SK-N-SH (cell line): ENCODE measurements around the gene KDELR1. TPM values are rescaled to one million over a fixed set of nuclear protein-coding genes. Genes with fewer than 3 reads are reported as not detected.
A peak's percentile ranks its signal among the peaks of the same experiment; 100 is the strongest.

Experiments
- CTCF ChIA-PET: fragments of 300-600, 350-600 bp; formaldehyde crosslinking; extraction: SDS; loops from one replicate; lab custom pipeline; 2021; lab: Yijun Ruan, JAX
- POLR2A ChIA-PET: fragments of 350-600 bp; sonication (Branson Sonifier 250); formaldehyde crosslinking; extraction: SDS; loops from one replicate; lab custom pipeline; 2020; ENCODE audit warnings: antibody characterized with exemption, inconsistent platforms; lab: Yijun Ruan, JAX
- DNase-seq: peaks from one replicate; pipeline ENCODE4 v3.0.0; 2012
- H2AFZ ChIP-seq: fragments of 200-600 bp; sonication (generic); 2 replicates; pipeline ENCODE4 v1.8.1; 2016; ENCODE audit warnings: antibody characterized with exemption, mild to moderate bottlenecking, low read depth
- H3F3A ChIP-seq: fragments of 200-600 bp; sonication (generic); replicated peaks from 2 replicates; pipeline ENCODE3; 2016; ENCODE audit warnings: antibody characterized with exemption, mild to moderate bottlenecking; ENCODE audit not compliant: insufficient read depth
- H3K27ac ChIP-seq, 2 experiments: fragments of 200-500 bp in 1 of 2; fragments of 200-600 bp in 1 of 2; sonication (Bioruptor generic) in 1 of 2; sonication (generic), shearing (Covaris generic) in 1 of 2; 2 replicates each; pipeline versions ENCODE4 v1.5.1 to v1.6.1; 2014 to 2016; ENCODE audit warnings: low read depth in 2 of 2, inconsistent platforms in 1 of 2, low read length in 1 of 2, mild to moderate bottlenecking in 1 of 2, mixed read lengths in 1 of 2
- H3K27me3 ChIP-seq: fragments of 200-600 bp; sonication (generic), shearing (Covaris generic); 2 replicates; pipeline ENCODE4 v1.6.1; 2016; ENCODE audit warnings: mixed run types; ENCODE audit not compliant: insufficient read depth
- H3K36me3 ChIP-seq, 2 experiments: fragments of 200-500 bp in 1 of 2; fragments of 200-600 bp in 1 of 2; sonication (Bioruptor generic) in 1 of 2; sonication (generic) in 1 of 2; replicated peaks in 1 of 2; 2 replicates each; pipeline versions ENCODE3 to v1.5.1; 2014 to 2016; ENCODE audit warnings: low read length in 1 of 2, mild to moderate bottlenecking in 1 of 2; ENCODE audit not compliant: insufficient read depth in 2 of 2, control insufficient read depth in 1 of 2
- H3K4me1 ChIP-seq, 2 experiments: fragments of 200-500 bp in 1 of 2; fragments of 200-600 bp in 1 of 2; sonication (Bioruptor generic) in 1 of 2; sonication (generic), shearing (Covaris generic) in 1 of 2; 2 replicates each; pipeline versions ENCODE4 v1.5.1 to v1.6.1; 2014 to 2016; ENCODE audit warnings: low read depth in 1 of 2, low read length in 1 of 2, mixed run types in 1 of 2; ENCODE audit not compliant: insufficient read depth in 2 of 2, control insufficient read depth in 1 of 2
- H3K4me2 ChIP-seq: fragments of 200-600 bp; sonication (generic), shearing (Covaris generic); 2 replicates; pipeline ENCODE4 v1.6.1; 2017; ENCODE audit warnings: mixed run types
- H3K4me3 ChIP-seq, 2 experiments: fragments of 200-500 bp in 1 of 2; fragments of 200-600 bp in 1 of 2; sonication (Bioruptor generic) in 1 of 2; sonication (generic), shearing (Covaris generic) in 1 of 2; 2 replicates each; pipeline versions ENCODE4 v1.5.1 to v1.8.1; 2014 to 2016; ENCODE audit warnings: low read depth in 2 of 2, inconsistent platforms in 1 of 2, low read length in 1 of 2, mild to moderate bottlenecking in 1 of 2, mixed read lengths in 1 of 2, moderate library complexity in 1 of 2
- H3K79me2 ChIP-seq: fragments of 200-600 bp; sonication (generic); 2 replicates; pipeline ENCODE4 v1.8.1; 2017; ENCODE audit warnings: mild to moderate bottlenecking; ENCODE audit not compliant: insufficient read depth
- H3K9ac ChIP-seq: fragments of 200-600 bp; sonication (generic); 2 replicates; pipeline ENCODE4 v1.6.1; 2017; ENCODE audit warnings: mixed run types
- H3K9me2 ChIP-seq: fragments of 200-600 bp; sonication (generic); 2 replicates; pipeline ENCODE4 v1.6.1; 2017; ENCODE audit warnings: mixed run types
- H3K9me3 ChIP-seq: fragments of 200-600 bp; sonication (generic); 2 replicates; pipeline ENCODE4 v1.6.1; 2017; ENCODE audit warnings: mixed run types, mild to moderate bottlenecking, moderate library complexity
- H4K20me1 ChIP-seq: fragments of 200-600 bp; sonication (generic); 2 replicates; pipeline ENCODE4 v1.6.1; 2017; ENCODE audit warnings: mild to moderate bottlenecking, mixed run types; ENCODE audit not compliant: insufficient read depth
- EP300 ChIP-seq, 2 experiments: IDR thresholded peaks; 2 replicates each; pipeline versions ENCODE4 v1.4.0 to v1.6.1; 2012; ENCODE audit warnings: borderline replicate concordance in 1 of 2, low read depth in 1 of 2, low read length in 1 of 2
- FOXM1 ChIP-seq: IDR thresholded peaks from 2 replicates; pipeline ENCODE4 v1.4.0; 2012; ENCODE audit warnings: low read depth, mild to moderate bottlenecking
- GABPA ChIP-seq: IDR thresholded peaks from 2 replicates; pipeline ENCODE4 v1.4.0; 2012; ENCODE audit warnings: low read depth, mild to moderate bottlenecking
- GATA2 ChIP-seq: sonication (generic); formaldehyde crosslinking; IDR thresholded peaks from 2 replicates; pipeline ENCODE4 v1.5.0; 2020; ENCODE audit warnings: mild to moderate bottlenecking, missing genetic modification reagents
- IRF3 ChIP-seq: fragments of 150-350 bp; IDR thresholded peaks from 2 replicates; pipeline ENCODE4 v1.6.1; 2016; ENCODE audit warnings: mild to moderate bottlenecking, low read depth, low read length
- JUND ChIP-seq: IDR thresholded peaks from 2 replicates; pipeline ENCODE4 v1.4.0; 2012
- MAX ChIP-seq: IDR thresholded peaks from 2 replicates; pipeline ENCODE4 v1.4.0; 2012; ENCODE audit warnings: low read depth
- MEF2A ChIP-seq: IDR thresholded peaks from 2 replicates; pipeline ENCODE4 v1.4.0; 2012; ENCODE audit warnings: low read depth, borderline replicate concordance
- NFIC ChIP-seq: IDR thresholded peaks from 2 replicates; pipeline ENCODE4 v1.4.0; 2012; ENCODE audit warnings: borderline replicate concordance
- NRF1 ChIP-seq: IDR thresholded peaks from 2 replicates; pipeline ENCODE4 v1.6.1; 2012; ENCODE audit warnings: low read depth, mild to moderate bottlenecking, low read length
- PBX3 ChIP-seq: IDR thresholded peaks from 2 replicates; pipeline ENCODE4; 2012
- RAD21 ChIP-seq: IDR thresholded peaks from 2 replicates; pipeline ENCODE4 v1.6.1; 2012; ENCODE audit warnings: mild to moderate bottlenecking, low read length
- RFX5 ChIP-seq: IDR thresholded peaks from 2 replicates; pipeline ENCODE4 v1.6.1; 2012; ENCODE audit warnings: mild to moderate bottlenecking, improper control_type of control experiment, low read length
- RXRA ChIP-seq: IDR thresholded peaks from 2 replicates; pipeline ENCODE4 v1.4.0; 2012; ENCODE audit warnings: low read depth, mild to moderate bottlenecking, borderline replicate concordance
- SIN3A ChIP-seq: IDR thresholded peaks from 2 replicates; pipeline ENCODE4 v1.6.1; 2012; ENCODE audit warnings: low read depth, mild to moderate bottlenecking, low read length, moderate library complexity, borderline replicate concordance
- USF2 ChIP-seq: fragments of 150-350 bp; IDR thresholded peaks from 2 replicates; pipeline ENCODE4 v1.6.1; 2017; ENCODE audit warnings: antibody characterized with exemption, low read length, low read depth, borderline replicate concordance
- YY1 ChIP-seq: IDR thresholded peaks from 2 replicates; pipeline ENCODE4 v1.4.0; 2012; ENCODE audit warnings: low read depth, mild to moderate bottlenecking
- WGBS: methylation state at CpG from one replicate; pipeline ENCODE4 v1.1.6; 2017; ENCODE audit warnings: low lambda C conversion rate; 5-methylcytosine and 5-hydroxymethylcytosine counted together
- polyA plus RNA-seq, 3 experiments: library from polyadenylated mRNA; depleted of rRNA; stranded (reverse); fragments of >200 nt; gene quantifications; 2 replicates each; pipeline ENCODE4 v1.2.3, GENCODE V29; 2012
- TF ChIP-seq, protein P1 (sequence below): fragments of 200-600 bp; sonication (generic); IDR thresholded peaks from 2 replicates; pipeline ENCODE4 v1.6.1; 2017; ENCODE audit warnings: antibody characterized with exemption, mild to moderate bottlenecking, moderate library complexity
- TF ChIP-seq, protein P2 (sequence below): IDR thresholded peaks from 2 replicates; pipeline ENCODE4 v1.4.0; 2012; ENCODE audit warnings: low read depth, borderline replicate concordance

The KDELR1 gene
- polyA plus RNA-seq, 1 of the 3 experiments (the other 2 are of a cell fraction) = 138 TPM

DNA sequence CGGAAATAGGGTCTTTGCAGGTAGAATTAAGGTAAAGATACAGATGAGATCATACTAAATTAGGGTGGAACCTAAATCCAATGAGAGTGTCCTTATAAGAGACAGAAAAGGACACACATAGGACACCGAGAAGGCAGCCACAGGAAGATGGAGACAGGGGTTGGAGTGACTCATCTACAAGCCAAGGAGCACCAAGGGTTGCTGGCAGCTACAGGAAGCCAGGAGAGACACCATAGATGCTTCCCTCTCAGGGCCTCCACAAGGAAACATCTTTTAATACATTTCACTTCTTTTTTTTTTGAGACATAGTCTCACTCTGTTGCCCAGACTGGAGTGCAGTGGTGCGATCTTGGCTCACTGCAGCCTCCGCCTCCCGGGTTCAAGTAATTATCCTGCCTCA lies 37.7 kb downstream of the KDELR1 start:
- ChIA-PET CTCF (no interaction called here), POLR2A (no interaction called here)
- Histone ChIP-seq H3K4me1 (peaks cover 0 to 2% of the 10 kb centered on the region in 2 experiments; a peak in 1 of 4 replicates), H3K27me3 (no peaks in the 10 kb centered on the region), H2AFZ (peak overlapping the region; percentile 35; the same call in 1 of the 2 replicates), H3F3A (peaks cover 5% of the 10 kb centered on the region), H3K4me2 (no peak overlapping the region), H3K36me3 (no peaks in the 10 kb centered on the region), H3K9me3 (no peaks in the 10 kb centered on the region), H3K9me2 (no peaks in the 10 kb centered on the region), H3K27ac (no peak overlapping the region), H3K4me3 (no peak overlapping the region), H4K20me1 (no peaks in the 10 kb centered on the region), H3K9ac (no peak overlapping the region), H3K79me2 (no peaks in the 10 kb centered on the region)
- no peak for DNase-seq
- 93% methylated on average over 5 of the region's 5 CpGs for WGBS
- TF ChIP-seq, protein P1, sequence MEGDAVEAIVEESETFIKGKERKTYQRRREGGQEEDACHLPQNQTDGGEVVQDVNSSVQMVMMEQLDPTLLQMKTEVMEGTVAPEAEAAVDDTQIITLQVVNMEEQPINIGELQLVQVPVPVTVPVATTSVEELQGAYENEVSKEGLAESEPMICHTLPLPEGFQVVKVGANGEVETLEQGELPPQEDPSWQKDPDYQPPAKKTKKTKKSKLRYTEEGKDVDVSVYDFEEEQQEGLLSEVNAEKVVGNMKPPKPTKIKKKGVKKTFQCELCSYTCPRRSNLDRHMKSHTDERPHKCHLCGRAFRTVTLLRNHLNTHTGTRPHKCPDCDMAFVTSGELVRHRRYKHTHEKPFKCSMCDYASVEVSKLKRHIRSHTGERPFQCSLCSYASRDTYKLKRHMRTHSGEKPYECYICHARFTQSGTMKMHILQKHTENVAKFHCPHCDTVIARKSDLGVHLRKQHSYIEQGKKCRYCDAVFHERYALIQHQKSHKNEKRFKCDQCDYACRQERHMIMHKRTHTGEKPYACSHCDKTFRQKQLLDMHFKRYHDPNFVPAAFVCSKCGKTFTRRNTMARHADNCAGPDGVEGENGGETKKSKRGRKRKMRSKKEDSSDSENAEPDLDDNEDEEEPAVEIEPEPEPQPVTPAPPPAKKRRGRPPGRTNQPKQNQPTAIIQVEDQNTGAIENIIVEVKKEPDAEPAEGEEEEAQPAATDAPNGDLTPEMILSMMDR = no peak
- no peak for TF ChIP-seq EP300 (IDR thresholded peaks at IDR 0.05; ENCODE audit: borderline replicate concordance in 1 of 2, low read depth in 1 of 2, low read length in 1 of 2)
- TF ChIP-seq MAX = no peak
- no peak for TF ChIP-seq GABPA
- TF ChIP-seq YY1 = no peak
- no peak for TF ChIP-seq PBX3
- TF ChIP-seq USF2 = no peak
- TF ChIP-seq RAD21 = no peak
- TF ChIP-seq NFIC = no peak
- TF ChIP-seq GATA2 (CRISPR knock-in tag) = no peak
- TF ChIP-seq RFX5 = no peak
- TF ChIP-seq FOXM1 = no peak
- no peak for TF ChIP-seq IRF3
- no peak for TF ChIP-seq MEF2A
- no peak for TF ChIP-seq RXRA
- no peak for TF ChIP-seq SIN3A
- no peak for TF ChIP-seq JUND
- no peak for TF ChIP-seq NRF1
- TF ChIP-seq, protein P2, sequence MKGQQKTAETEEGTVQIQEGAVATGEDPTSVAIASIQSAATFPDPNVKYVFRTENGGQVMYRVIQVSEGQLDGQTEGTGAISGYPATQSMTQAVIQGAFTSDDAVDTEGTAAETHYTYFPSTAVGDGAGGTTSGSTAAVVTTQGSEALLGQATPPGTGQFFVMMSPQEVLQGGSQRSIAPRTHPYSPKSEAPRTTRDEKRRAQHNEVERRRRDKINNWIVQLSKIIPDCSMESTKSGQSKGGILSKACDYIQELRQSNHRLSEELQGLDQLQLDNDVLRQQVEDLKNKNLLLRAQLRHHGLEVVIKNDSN = no peak
